ENCODE results near the gene CST9L.
"Not testable (repeated sequence)": the region's sequence is repeated elsewhere in the genome, so short reads cannot be mapped to it uniquely, and the experiment has no call there.

The CST9L gene

DNA sequence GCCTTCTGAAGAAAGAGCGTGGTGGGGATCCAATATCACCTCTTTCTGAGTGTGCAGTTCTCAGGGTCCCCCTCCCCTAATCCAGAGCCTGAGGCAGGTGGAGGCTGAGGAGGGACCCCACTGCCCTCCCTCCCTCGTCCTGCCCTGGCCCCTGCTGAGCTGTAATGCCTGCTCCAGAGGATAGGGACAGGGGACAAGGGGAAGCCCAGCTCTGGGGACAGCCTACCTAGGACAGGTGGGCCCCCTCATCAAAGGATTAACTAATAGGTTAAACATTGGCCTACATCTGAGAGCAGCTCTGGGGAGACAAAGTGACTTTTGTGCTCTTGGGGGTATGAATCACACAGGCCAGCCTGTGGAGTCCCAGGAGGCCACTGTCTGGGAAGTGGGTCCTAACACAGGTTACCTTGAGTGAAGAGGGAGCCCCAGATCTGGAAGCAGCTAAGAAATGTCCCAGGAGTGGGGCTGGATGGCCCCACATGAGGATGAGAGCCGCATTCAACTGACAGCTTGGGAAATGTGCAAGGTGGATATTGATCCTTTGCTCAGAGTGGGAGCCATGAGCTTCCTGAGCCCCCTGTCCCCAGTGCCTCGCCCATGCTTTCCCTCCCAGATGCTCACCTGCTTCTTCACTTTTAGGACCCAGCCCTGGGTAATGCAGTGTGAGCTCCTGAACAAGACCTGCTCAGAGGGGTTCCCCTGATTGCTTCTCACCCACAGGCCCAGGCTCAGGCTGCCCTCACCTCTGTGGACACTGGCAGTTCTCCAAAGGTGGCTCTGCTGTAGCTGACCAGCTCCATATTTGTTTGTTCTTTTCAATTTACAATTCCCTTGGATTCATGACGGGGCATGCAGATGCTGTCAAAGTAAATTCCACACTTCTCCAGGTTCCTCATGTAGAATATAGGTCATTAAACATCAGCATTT lies 17.8 kb upstream of the CST9L start:
- DNase-seq = no peak

DNA sequence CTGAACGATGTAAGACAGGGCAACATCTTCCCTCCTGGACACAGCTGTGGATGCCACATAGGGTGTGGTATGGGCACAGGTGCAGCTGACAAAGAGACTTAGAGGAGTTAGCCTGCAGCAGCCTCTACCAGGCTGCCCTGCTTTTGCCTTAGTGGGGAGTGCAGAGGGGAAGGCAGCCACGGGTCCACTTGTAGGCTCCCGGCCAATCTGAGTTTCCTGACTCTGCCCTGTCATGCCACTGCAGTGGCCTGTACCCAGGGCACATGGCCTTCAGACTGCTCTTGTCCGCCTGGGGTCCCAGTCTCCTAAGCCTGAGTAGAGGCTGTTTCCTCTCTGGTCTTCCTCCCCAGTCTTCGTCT lies 17.1 kb upstream of the CST9L start:
- DNase-seq = no peak

DNA sequence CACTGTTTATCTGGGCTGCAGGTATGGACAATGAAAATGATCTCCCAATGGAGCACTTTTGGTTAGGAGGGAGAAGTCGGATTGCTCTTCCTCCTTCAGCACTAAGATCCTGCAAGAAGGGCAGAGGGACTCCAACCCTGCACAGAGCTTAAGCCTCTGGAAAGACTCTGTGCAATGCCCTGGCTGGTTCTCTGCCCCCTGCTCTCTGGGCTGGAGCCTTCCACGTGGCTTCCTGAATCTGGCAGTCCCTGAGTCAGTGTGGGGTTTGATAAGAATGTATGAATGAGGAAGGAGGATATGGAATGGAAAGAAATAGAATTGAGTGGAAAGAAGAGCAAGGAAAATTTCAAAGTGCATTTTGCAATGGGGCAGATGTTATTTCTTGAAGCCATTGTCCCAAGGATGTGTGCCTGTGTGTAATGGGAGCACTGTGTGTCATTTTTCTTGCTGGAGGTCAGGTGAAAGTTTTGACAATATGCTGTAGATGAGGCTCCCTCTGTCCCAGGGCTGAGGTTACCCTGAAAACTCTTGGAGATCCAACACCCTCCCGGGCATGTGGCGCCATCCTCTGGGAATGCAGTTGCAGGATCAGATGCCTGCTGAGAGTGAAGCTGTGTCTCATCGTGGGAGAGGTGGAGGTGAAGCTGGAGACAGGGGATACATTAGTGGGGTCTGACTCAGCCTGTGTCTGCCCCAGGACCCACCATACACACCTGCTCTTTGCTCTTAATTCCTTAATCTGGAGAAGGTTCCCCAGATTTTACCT lies 16.3 kb upstream of the CST9L start:
- no peak for DNase-seq

DNA sequence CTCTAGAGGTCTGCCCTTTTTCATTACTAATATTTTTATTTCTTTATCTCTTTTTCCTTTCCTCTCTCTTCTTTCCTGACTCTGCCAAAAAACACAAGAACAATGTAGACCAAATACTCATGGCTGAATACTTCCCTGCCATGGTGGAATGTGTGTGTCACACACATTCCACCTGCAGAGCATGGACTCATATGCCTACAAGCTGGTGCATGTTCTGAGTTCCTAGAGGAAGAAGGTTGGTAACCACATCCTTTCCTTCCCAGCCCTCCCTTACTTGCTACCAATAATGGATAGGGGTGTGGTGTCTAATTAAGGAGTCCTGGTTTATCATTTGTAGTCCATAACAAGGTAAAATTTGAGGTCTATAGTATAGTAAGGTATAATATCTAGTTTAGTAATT lies 15.2 kb upstream of the CST9L start:
- no peak for DNase-seq

DNA sequence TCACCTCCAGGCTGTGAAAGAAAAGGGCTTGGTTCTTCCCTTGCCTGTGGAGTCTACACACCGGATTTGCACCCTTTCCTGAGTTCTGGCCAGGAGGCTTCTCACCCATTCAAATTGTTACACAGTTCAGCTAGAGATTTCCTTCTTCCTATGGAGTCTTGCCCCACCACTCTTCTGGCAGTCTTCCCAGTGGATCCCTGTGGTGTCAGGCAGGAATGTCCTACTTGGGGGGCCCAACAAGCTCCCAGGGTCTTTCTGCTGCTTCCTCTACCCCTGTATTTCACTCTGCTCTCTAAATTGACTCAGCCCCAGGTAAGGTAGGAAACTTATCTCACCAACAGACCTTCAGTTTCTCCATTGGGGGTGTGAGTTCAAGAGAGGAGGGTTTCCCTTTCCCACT lies 14.0 kb upstream of the CST9L start:
- DNase-seq = no peak

DNA sequence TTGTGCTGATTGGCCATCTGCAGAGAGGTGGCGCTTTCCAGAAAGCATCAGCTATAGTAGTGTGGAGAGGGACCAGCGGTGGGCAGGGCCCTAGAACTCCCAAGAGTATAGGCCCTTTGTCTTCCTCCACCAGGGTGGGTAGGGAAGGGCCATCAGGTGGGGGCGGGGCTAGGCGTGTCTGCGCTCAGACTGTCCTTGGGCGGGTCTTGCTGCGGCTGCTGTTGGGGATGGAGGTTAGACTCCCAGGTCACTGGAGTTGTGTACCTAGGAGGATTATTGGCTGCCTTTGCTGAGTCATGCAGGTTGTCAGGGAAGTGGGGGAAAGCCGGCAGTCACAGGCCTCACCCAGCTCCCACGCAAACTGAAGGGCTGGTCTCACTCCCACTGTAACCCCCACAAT lies 13.5 kb upstream of the CST9L start:
- DNase-seq = not testable (repeated sequence)

DNA sequence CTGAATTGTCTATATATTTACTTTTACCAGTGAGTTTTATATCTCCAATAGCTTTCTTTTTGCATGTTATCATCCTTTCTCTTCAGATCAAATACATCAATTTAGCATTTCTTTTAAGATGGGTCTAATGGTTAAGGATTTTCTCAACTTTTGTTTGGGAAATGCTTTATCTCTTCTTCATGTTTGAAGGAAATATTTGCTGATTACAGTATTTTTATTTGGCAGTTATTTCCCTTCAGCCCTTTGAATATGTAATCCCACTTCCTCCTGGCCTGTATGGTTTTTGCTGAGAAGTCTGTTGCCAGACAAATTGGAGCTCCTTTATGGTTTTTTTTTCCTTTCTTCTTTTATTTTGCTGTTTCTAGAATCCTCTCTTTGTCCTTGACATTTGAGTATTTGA lies 6.7 kb upstream of the CST9L start:
- no peak for DNase-seq

DNA sequence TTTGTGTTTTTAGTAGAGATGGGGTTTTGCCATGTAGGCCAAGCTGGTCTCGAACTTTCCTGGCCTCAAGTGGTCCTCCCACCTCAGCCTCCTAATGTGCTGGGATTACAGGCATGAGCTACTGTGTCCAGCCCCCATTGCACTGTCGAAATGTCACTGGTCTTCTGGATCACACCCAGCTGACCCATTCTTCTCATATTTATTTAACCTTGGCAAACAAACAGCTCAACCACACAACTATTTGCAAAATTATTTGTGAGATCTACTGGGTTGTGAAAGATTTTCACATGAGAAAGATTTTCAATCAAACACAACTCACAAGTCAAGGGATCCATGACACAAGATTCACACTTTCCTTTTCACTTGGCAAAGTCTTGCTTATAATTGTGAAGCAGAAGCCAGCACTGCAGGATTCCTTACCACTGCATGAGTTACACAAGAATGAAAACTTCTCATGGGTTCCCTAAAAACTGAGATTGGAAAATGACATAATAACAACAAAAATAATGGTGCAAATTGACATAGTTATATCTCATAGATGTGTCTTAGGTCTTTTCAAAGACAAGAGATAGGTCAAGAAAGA lies 2.0 kb upstream of the CST9L start:
- no peak for DNase-seq

DNA sequence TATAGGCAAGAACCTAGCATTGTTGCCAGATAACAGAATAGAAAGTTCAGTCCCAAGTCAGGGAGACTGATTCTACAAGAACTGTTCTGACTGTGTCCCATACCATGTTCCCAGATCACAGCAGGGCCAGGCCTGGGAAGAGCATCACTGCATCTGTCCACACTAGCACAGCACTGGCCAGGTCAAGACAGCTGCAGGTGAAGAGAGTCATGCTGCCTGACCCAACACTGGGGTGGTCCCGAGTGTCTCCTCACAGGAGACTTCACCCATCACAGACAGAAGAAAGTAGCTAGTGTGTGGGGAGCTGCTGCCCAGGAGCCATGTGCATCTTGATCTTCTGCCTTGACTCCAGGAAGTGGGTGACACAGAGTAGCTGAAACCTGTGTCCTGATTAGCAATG lies 1.3 kb upstream of the CST9L start:
- no peak for DNase-seq

DNA sequence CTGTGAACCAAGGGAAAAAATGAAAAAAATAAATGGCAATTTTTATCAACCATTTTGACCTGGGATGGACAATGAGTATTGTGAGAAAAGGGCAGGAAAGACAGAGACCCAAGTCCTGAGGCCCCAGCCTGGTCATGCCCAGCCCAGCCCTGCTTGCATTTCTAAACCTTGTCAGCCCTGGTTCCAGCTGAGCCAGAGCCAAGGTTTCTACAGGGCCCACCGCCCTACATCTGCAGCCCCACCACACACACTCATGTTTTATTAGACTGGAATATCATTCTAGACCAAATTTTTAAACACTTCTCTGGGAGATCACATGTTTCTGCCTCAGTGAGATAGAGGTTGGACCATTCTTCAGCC lies 667 bp upstream of the CST9L start:
- no peak for DNase-seq

DNA sequence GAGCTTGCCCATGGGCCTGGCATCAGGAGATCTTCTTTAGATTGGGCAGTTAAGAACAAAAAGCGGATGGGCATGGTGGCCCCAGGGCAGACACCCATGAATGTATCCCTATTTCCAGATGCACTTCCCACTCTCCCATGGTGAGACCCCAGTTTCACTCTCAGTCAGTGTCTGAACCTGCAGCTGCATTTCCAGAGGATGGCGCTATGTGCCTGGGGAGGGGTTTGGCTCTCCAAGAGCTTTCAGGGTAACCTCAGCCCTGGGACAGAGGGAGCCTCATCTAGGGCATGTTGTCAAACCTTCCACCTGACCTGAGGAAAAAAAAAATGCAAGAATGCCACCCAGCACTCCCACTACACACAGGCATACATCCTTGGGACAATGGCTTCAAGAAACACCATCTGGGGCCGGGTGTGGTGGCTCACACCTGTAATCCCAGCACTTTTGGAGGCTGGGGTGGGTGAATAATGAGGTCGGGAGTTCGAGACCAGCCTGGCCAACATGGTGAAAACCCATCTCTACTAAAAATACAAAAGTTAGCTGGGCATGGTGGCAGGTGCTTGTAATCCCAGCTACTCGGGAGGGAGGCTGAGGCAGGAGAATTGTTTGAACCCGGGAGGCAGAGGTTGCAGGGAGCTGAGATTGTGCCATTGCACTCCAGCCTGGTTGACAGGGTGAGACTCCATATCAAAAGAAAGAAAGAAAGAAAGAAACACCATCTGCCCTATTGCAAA lies 1.9 kb downstream of the CST9L start:
- DNase-seq = no peak

DNA sequence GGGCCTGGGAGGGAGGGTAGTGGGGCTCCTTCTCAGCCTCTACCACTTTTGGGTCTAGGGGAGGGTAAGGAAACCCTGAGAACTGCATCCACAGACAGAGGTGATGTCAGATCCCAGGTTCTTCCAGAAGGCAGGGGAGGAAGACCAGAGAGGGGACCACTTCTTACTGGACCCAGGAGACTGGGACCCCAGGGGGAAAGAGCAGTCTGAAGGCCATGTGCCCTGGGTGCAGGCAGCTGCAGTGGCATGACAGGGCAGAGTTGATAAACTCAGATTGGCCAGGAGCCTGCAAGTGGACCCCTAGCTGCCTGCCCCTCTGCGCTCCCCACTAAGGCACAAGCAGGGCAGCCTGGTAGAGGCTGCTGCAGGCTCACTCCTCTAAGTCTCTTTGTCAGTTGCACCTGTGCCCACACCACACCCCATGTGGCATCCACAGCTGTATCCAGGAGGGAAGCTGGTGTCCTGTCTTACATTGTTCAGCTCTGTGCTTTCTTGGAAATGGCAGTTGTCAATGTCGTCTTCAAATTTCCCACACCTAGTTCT lies 2.7 kb downstream of the CST9L start:
- DNase-seq = no peak

DNA sequence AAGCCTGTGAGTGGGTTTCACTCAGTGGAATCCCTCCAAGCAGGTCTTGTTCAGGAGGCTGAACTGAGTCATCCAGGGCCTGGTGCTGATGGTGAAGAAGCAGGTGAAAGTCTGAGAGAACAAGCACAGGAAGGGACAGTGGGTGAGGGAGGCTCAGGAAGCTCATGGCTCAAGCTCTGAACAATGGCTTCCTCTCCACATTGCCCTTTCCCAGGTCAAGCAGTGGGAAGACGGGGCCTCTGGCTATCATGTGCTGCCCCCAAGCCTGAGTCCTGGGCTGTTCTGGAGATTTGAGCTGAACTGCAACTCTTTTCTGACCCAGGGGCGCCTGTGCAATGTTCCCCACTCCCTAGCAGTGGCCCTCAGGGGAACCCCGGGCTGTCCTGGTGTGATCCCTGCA lies 3.4 kb downstream of the CST9L start:
- no peak for DNase-seq

DNA sequence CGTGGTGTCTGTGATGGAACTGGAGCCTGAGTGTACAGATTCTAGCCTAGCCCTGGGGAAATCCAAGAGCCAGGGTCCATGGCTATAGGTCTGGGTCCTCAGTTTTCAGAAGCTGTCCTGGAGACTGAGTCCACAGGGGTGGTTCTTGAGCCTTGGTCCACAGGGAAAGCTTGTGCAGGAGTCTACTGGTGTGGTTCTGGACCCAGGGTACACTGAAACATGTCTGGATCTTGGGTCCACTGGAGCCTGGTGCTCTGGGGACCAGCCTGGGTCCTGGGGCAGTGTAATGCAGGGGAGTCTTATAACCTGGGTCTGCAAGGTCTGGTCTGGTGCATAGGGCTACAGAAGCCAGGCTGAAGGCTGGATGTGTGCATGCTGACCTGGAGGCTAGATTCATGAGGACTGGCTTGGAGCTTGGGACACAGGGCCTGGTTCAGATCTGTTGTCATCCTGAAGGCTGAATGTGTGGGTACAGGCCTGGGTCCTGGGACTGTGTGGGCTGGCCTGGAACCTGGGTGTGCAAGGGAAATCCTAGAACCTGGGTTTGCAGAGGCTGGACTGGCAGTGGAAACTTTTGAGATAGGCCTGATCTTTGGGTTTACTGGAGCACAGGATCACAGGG lies 5.5 kb downstream of the CST9L start:
- no peak for DNase-seq

DNA sequence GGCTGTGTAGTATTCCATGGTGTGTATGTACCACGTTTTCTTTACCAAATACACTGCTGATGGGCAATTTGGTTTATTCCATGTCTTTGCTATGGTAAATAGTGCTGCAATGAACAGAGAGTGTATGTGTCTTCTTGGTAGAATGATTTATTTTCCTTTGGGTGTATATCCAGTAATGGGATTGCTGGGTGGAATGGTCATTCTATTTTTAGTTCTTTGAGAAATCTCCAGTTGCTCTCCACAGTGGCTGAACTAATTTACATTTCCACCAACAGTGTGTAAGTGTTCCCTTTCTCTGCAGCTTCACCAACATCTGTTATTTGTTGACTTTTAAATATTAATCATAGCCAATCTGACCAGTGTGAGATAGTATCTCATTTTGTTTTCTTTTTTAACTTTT lies 13.9 kb downstream of the CST9L start:
- DNase-seq = no peak

DNA sequence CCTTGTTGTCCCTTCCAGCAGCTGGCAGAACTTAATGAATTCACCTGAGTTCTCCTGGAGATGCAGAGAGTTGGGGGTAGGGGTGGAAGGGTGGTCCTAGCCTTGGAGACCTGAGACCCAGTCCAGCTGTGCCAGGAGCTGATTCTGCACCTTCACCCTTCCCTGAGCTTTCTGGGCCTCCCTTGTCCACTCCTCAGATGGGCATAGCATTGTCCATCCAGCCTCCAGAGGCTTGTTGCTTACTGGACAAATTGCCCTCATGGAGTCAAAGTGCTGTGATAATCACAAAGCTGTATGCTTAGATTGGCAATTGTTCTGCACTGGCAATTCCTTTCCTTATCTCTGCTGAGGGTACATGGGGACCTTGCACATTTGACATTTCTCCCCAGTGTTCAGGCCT lies 16.5 kb downstream of the CST9L start:
- DNase-seq = no peak

DNA sequence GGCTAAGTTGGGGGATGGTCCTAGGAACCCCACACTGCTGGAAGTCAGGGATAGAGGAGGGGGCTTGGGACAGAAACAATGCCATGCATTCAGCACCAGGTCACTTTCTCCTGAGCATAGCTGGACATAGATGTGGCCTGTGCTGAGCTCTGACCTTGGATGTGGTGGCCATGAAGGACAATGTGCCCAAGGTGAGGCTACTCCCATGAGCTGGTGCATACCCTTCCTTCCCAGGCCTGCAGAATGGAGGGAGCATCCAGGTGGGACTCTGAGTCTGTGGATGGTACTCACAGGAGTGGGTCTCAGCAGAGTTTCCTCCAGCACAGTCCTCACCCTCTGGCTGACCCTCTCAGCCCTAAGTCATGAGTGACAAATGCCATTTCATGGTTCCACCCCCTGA lies 16.9 kb downstream of the CST9L start:
- no peak for DNase-seq

DNA sequence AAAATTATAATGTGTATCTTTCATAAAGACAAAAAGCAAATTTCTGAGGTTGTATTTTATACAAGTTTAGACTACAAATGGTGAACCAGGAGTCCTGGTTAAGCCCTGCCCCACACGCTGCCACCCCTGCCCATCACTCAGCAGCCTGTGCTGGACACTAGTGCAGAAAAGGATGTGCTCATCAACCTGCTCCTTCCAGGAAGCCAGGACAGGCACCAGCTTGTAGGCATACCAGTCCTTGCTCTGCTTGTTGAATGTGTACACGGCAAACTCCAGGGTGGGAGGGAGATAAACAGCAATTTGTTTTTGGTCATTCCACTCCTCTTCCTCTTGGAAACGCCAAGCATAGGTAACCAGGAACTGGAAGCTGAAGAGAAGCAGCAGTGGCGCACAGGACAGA lies 18.1 kb downstream of the CST9L start:
- DNase-seq = no peak

DNA sequence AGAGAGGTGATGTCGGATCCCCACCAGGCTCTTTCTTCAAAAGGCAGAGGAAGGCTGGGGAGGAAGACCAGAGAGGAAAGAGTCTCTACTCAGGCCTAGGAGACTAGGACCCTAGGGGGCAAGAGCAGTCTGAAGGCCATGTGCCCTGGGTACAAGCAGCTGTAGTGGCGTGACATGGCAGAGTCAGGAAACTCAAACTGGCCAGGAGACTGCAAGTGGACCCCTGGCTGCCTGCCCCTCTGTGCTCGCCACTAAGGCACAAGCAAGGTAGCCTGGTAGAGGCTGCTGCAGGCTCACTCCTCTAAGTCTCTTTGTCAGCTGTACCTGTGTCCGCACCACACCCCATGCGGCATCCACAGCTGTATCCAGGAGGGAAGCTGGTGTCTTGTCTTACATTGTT lies 19.9 kb downstream of the CST9L start:
- no peak for DNase-seq

DNA sequence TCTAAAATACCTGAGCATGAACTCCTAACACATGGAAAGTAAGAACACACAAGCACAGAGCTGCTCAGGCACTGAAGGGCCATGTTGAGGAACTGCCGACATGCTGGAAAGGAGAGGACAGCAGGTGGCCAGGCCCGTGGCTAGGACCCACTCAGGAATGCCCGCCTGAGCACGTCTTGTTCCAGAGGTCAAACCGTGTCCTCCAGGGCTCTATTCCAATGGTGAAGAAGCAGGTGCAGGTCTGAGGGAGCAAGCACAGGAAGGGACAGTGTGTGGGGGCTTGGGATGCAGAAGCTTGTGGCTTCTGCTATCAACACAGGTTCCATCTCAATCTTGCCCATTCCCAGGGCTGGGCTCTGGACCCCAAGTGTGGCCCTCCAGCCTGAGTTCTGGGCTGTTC lies 20.7 kb downstream of the CST9L start:
- no peak for DNase-seq

DNA sequence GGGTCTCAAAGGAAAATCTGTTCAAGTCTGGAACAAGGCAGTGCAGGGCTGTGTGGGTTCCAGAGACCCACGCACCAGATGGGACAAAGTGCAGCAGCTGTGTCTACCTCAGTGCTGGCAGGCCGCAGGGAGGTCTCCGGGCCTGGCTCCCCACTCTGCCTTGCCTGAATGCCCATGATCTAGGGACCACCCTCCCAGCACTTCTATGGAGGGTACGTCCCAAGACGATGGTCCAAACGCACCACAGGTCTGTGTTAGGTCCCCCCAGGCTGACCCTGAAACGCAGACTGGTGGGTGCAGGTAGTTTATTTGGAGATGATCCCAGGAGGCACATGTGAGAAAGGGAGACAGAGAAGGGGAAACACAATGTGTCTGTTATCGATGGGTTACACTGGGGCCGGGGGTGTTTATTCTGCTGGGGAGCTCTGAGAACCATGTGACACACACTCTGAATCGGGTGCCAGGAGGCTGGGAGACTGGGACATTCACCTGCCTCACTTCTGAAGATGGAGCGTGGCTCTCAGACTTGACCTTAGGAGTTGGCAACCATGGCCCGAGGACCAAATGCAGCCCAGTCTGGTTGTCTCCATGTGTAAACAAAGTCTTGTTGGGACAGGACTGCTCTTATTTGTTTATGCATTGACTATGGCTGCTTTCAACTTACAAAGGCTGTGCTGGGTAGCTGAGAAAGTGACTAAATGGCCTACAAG lies 21.7 kb downstream of the CST9L start:
- DNase-seq = no peak

DNA sequence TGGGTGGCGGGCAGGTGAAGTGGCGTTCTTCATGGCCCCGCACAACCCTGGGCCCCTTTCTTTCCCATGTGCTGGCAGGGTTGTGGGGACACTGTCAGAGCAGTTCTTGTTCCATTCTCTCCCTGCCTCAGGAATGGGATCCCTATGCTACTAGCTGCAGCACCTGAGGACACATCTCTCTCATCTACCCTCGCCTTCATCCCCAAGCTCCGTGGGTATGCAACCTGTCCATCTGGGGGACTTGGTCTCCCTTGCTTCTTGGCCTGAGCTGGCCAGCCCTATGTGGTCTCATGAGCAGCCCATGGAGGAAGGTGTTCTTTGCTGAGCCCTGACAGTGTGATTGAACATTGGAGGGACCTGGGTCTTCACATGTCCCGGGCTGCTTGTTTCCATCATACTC lies 24.2 kb downstream of the CST9L start:
- DNase-seq = no peak

Data from GDM1 (cell line).